ENCODE measurements around the gene GPER1. TPM values are rescaled to one million over a fixed set of nuclear protein-coding genes. Genes with fewer than 3 reads are reported as not detected.

GPER1 gene
- total and polyA plus RNA-seq, 8 donors = 0.20 to 3.5 (median 1.0) TPM

DNA sequence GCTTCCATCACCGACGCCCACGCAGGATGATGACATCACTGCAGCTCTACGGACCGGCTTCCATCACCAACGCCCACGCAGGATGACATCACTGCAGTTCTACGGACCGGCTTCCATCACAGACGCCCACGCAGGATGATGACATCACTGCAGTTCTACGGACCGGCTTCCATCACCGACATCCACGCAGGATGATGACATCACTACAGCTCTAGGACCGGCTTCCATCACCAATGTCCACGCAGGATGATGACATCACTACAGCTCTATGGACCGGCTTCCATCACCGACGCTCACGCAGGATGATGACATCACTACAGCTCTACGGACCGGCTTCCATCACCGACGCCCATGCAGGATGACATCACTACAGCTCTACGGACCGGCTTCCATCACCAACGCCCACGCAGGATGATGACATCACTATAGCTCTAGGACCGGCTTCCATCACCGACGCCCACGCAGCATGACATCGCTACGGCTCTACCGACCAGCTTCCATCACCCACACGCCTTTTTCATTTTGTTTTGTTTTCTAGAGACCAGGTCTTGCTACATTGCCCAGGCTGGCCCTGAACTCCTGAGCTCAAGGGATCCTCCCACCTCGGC is 29.5 kb downstream of the GPER1 start:
- intact Hi-C loops (cut with DNase I) = no loop called here
- ATAC-seq (no peak), DNase-seq (peak in 2 of 6 donors; percentile 3 to 13), FAIRE-seq (no peak)
- no peak overlapping the region for H3K27ac ChIP-seq
- H3K27me3 ChIP-seq = no peaks in the 10 kb centered on the region
- H3K4me3 ChIP-seq = no peak overlapping the region
- TF ChIP-seq, protein P1, sequence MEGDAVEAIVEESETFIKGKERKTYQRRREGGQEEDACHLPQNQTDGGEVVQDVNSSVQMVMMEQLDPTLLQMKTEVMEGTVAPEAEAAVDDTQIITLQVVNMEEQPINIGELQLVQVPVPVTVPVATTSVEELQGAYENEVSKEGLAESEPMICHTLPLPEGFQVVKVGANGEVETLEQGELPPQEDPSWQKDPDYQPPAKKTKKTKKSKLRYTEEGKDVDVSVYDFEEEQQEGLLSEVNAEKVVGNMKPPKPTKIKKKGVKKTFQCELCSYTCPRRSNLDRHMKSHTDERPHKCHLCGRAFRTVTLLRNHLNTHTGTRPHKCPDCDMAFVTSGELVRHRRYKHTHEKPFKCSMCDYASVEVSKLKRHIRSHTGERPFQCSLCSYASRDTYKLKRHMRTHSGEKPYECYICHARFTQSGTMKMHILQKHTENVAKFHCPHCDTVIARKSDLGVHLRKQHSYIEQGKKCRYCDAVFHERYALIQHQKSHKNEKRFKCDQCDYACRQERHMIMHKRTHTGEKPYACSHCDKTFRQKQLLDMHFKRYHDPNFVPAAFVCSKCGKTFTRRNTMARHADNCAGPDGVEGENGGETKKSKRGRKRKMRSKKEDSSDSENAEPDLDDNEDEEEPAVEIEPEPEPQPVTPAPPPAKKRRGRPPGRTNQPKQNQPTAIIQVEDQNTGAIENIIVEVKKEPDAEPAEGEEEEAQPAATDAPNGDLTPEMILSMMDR (IDR thresholded peaks at IDR 0.05) = no peak
- H3K4me1 ChIP-seq = no peaks in the 10 kb centered on the region
- 96% methylated on average over 38 of the region's 38 CpGs for WGBS, 2 donors
- no peaks in the 10 kb centered on the region for H3K9me3 ChIP-seq
- no peaks in the 10 kb centered on the region for H3K36me3 ChIP-seq

DNA sequence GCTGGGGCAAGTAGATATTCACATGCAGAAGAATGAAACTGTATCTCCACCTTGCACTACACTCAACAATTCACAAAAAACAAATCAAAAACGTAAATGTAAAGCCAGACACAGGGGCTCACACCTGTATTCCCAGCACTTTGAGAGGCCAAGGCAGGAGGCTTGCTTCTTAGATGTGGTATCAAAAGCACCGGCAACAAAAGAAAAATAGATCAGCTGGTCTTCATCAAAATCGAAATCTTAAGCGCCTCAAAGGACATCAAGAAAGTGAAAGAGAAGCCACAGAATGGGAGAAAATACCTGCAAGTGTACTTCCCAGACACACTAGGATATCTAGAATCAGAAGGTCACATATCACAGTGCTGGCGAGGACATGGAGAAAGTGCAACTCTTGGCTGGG is 31.3 kb downstream of the GPER1 start:
- Histone ChIP-seq H3K27me3 (no peaks in the 10 kb centered on the region), H3K27ac (no peak overlapping the region), H3K36me3 (no peaks in the 10 kb centered on the region), H3K9me3 (no peaks in the 10 kb centered on the region), H3K4me1 (no peaks in the 10 kb centered on the region), H3K4me3 (no peak overlapping the region)
- TF ChIP-seq, protein P1 (IDR thresholded peaks at IDR 0.05) = no peak
- FAIRE-seq (no peak), DNase-seq (no peak), ATAC-seq (no peak)
- intact Hi-C loops (cut with DNase I) = no loop called here
- WGBS, 2 donors = 80 to 87% methylated on average over 5 of the region's 5 CpGs

DNA sequence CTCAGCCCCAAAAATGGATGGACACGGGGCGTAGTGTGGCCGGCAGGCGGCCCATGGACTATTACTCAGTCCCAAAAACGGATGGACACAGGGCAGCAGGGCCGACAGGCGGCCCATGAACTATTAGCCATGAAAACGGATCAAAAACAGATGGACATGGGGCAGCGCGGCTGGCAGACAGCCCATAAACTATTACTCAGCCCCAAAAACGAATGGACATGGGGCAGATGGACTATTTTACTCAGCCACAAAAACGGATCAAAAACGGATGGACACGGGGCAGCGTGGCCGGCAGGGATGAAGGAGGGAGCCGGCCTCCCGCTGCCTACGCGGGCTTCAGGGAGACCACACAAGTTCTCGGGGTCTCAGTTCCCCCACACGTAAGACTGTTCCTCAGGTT is 32.9 kb downstream of the GPER1 start:
- Histone ChIP-seq H3K27me3 (no peaks in the 10 kb centered on the region), H3K27ac (no peak overlapping the region), H3K9me3 (no peaks in the 10 kb centered on the region), H3K4me1 (no peaks in the 10 kb centered on the region), H3K36me3 (no peaks in the 10 kb centered on the region), H3K4me3 (no peak overlapping the region)
- ATAC-seq (no peak), FAIRE-seq (no peak), DNase-seq (peak in 2 of 6 donors; percentile 13 to 20)
- intact Hi-C loops (cut with DNase I) = no loop called here
- WGBS, 2 donors = 91 to 92% methylated on average over 22 of the region's 22 CpGs
- TF ChIP-seq, protein P1 (IDR thresholded peaks at IDR 0.05) = no peak

DNA sequence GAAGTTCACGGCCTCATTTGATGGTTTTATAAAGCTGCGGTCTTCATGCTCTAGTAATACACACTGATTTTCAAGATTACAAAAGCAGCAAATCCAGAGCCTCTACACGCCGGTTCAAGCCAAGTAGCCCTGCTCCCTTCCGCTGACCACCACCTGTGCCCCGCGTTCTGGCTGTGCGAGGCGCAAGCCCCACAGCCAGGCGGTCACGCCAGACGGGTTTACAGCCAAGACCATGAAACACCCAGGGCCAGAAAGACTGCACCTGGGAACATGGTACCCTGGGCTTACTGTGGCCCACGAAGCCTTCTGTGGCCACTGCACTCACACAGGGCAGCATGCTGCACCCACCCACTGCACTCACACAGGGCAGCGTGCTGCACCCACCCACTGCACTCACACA is 33.6 kb downstream of the GPER1 start:
- FAIRE-seq = no peak
- H3K27ac ChIP-seq = no peak overlapping the region
- no peak for ATAC-seq
- TF ChIP-seq, protein P1 (IDR thresholded peaks at IDR 0.05) = no peak
- H3K4me3 ChIP-seq = no peak overlapping the region
- intact Hi-C loops (cut with DNase I) = no loop called here
- H3K27me3 ChIP-seq = no peaks in the 10 kb centered on the region
- peak in 2 of 6 donors; percentile 22 to 26 for DNase-seq
- H3K9me3 ChIP-seq = no peaks in the 10 kb centered on the region
- 94 to 95% methylated on average over 14 of the region's 14 CpGs for WGBS, 2 donors
- no peaks in the 10 kb centered on the region for H3K4me1 ChIP-seq
- no peaks in the 10 kb centered on the region for H3K36me3 ChIP-seq

Measured in pancreas (tissue), 10 donors.